Ishikawa (cell line): ENCODE measurements around the gene MINPP1.

Experiments
- EGR1 ChIP-seq: IDR thresholded peaks from 2 replicates; pipeline ENCODE4 v1.6.1; 2012
- EP300 ChIP-seq: IDR thresholded peaks from 2 replicates; pipeline ENCODE4 v1.6.1; 2012; ENCODE audit warnings: borderline replicate concordance
- FOXM1 ChIP-seq: IDR thresholded peaks from 2 replicates; pipeline ENCODE4 v1.6.1; 2012; ENCODE audit warnings: low read depth, borderline replicate concordance
- MAX ChIP-seq: IDR thresholded peaks from 2 replicates; pipeline ENCODE4 v1.6.1; 2012
- NFIC ChIP-seq: IDR thresholded peaks from 2 replicates; pipeline ENCODE4 v1.6.1; 2012
- RAD21 ChIP-seq: IDR thresholded peaks from 2 replicates; pipeline ENCODE4 v1.6.1; 2012; ENCODE audit warnings: low read depth
- TCF12 ChIP-seq: IDR thresholded peaks from 2 replicates; pipeline ENCODE4 v1.6.1; 2012; ENCODE audit warnings: low read depth
- USF1 ChIP-seq: IDR thresholded peaks from 2 replicates; pipeline ENCODE4 v1.6.1; 2012
- YY1 ChIP-seq: IDR thresholded peaks from 2 replicates; pipeline ENCODE4 v1.6.1; 2012; ENCODE audit warnings: low read depth
- ZBTB7A ChIP-seq: IDR thresholded peaks from 2 replicates; pipeline ENCODE4 v1.6.1; 2012; ENCODE audit warnings: low read depth
- TF ChIP-seq, protein P1 (sequence below): IDR thresholded peaks from 2 replicates; pipeline ENCODE4 v1.6.1; 2012; ENCODE audit warnings: low read depth, mild to moderate bottlenecking

DNA sequence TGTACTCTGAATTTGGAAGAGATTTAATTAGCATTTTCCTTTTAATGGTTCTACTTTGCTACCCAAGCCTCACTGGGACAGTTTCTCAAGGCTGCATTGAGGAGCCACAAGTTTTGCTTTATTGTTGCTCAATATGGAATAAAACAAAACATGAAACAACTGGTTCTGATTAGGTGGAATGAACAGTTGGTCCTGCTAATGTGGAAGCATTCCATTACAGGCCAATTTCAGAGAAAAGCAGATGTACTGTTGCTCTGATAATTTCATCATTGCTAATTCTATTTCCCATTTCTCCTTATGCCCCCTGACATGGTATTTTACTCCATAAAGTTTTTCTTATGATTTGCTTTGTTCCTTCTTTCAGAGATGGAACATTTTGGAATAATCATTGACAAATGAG lies 89.0 kb downstream of the MINPP1 start:
- TF ChIP-seq YY1 (no peak), EGR1 (no peak), RAD21 (no peak), USF1 (no peak), EP300 (no peak), FOXM1 (no peak), TCF12 (no peak), MAX (no peak), NFIC (no peak), ZBTB7A (no peak)
- TF ChIP-seq, protein P1, sequence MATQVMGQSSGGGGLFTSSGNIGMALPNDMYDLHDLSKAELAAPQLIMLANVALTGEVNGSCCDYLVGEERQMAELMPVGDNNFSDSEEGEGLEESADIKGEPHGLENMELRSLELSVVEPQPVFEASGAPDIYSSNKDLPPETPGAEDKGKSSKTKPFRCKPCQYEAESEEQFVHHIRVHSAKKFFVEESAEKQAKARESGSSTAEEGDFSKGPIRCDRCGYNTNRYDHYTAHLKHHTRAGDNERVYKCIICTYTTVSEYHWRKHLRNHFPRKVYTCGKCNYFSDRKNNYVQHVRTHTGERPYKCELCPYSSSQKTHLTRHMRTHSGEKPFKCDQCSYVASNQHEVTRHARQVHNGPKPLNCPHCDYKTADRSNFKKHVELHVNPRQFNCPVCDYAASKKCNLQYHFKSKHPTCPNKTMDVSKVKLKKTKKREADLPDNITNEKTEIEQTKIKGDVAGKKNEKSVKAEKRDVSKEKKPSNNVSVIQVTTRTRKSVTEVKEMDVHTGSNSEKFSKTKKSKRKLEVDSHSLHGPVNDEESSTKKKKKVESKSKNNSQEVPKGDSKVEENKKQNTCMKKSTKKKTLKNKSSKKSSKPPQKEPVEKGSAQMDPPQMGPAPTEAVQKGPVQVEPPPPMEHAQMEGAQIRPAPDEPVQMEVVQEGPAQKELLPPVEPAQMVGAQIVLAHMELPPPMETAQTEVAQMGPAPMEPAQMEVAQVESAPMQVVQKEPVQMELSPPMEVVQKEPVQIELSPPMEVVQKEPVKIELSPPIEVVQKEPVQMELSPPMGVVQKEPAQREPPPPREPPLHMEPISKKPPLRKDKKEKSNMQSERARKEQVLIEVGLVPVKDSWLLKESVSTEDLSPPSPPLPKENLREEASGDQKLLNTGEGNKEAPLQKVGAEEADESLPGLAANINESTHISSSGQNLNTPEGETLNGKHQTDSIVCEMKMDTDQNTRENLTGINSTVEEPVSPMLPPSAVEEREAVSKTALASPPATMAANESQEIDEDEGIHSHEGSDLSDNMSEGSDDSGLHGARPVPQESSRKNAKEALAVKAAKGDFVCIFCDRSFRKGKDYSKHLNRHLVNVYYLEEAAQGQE = no peak
